H9 (cell line): Measurements from ENCODE around the gene CHD1. TPM values are rescaled to one million over a fixed set of nuclear protein-coding genes. Genes with fewer than 3 reads are reported as not detected.

Experiments
- DNase-seq: peaks from one replicate; pipeline ENCODE4 v3.0.0-alpha.2; 2017
- H2AFZ ChIP-seq: one replicate; pipeline ENCODE4 v1.6.1; 2013; ENCODE audit warnings: mild to moderate bottlenecking, low read length, control low read depth, moderate library complexity
- H2AK5ac ChIP-seq: 2 replicates; pipeline ENCODE4 v1.6.1; 2013; ENCODE audit warnings: low read length, control low read depth, mixed read lengths; ENCODE audit not compliant: insufficient read length
- H2BK120ac ChIP-seq: one replicate; pipeline ENCODE4 v1.6.1; 2013; ENCODE audit warnings: low read depth, mild to moderate bottlenecking, low read length, control low read depth, inconsistent platforms; ENCODE audit not compliant: poor library complexity, severe bottlenecking
- H2BK12ac ChIP-seq: 2 replicates; pipeline ENCODE4 v1.6.1; 2013; ENCODE audit warnings: low read length, control low read depth, mixed read lengths, low read depth; ENCODE audit not compliant: insufficient read length
- H2BK15ac ChIP-seq: 2 replicates; pipeline ENCODE4 v1.6.1; 2013; ENCODE audit warnings: low read depth, low read length, control low read depth
- H2BK20ac ChIP-seq: one replicate; pipeline ENCODE4 v1.6.1; 2013; ENCODE audit warnings: low read depth, mild to moderate bottlenecking, low read length, control low read depth, inconsistent platforms; ENCODE audit not compliant: poor library complexity, severe bottlenecking
- H2BK5ac ChIP-seq: 2 replicates; pipeline ENCODE4 v1.6.1; 2013; ENCODE audit warnings: low read length, control low read depth, mixed read lengths; ENCODE audit not compliant: insufficient read length
- H3K14ac ChIP-seq: 2 replicates; pipeline ENCODE4 v1.6.1; 2013; ENCODE audit warnings: low read length, control low read depth; ENCODE audit not compliant: insufficient read depth
- H3K18ac ChIP-seq: 2 replicates; pipeline ENCODE4 v1.6.1; 2013; ENCODE audit warnings: low read depth, mild to moderate bottlenecking, mixed read lengths, low read length, control low read depth; ENCODE audit not compliant: insufficient read length
- H3K23ac ChIP-seq: 2 replicates; pipeline ENCODE4 v1.6.1; 2013; ENCODE audit warnings: low read length, control low read depth, mixed read lengths, low read depth; ENCODE audit not compliant: insufficient read length
- H3K23me2 ChIP-seq: 2 replicates; pipeline ENCODE4 v1.6.1; 2013; ENCODE audit warnings: low read depth, mild to moderate bottlenecking, mixed read lengths, low read length, control low read depth; ENCODE audit not compliant: insufficient read length, poor library complexity, severe bottlenecking
- H3K27ac ChIP-seq: 2 replicates; pipeline ENCODE4 v1.5.1; 2013; ENCODE audit warnings: low read length, control low read depth, mixed read lengths, low read depth; ENCODE audit not compliant: insufficient read length
- H3K27me3 ChIP-seq: 2 replicates; pipeline ENCODE4 v1.6.1; 2013; ENCODE audit warnings: low read length, control low read depth, inconsistent platforms; ENCODE audit not compliant: insufficient read depth
- H3K4ac ChIP-seq: 2 replicates; pipeline ENCODE4 v1.6.1; 2013; ENCODE audit warnings: low read depth, mild to moderate bottlenecking, control low read depth, inconsistent platforms, low read length, moderate library complexity
- H3K4me1 ChIP-seq: 2 replicates; pipeline ENCODE4 v1.6.1; 2013; ENCODE audit warnings: low read length, control low read depth, inconsistent platforms; ENCODE audit not compliant: insufficient read depth
- H3K4me2 ChIP-seq: 2 replicates; pipeline ENCODE4 v1.6.1; 2013; ENCODE audit warnings: low read length, control low read depth, mixed read lengths; ENCODE audit not compliant: insufficient read length, insufficient read depth
- H3K56ac ChIP-seq: 2 replicates; pipeline ENCODE4 v1.6.1; 2013; ENCODE audit warnings: low read depth, mild to moderate bottlenecking, mixed read lengths, low read length, control low read depth; ENCODE audit not compliant: insufficient read length
- H3K79me1 ChIP-seq: 2 replicates; pipeline ENCODE4 v1.6.1; 2013; ENCODE audit warnings: low read depth, mild to moderate bottlenecking, moderate library complexity, low read length, control low read depth, inconsistent platforms; ENCODE audit not compliant: insufficient read depth, poor library complexity, severe bottlenecking
- H3K79me2 ChIP-seq: 2 replicates; pipeline ENCODE4 v1.6.1; 2013; ENCODE audit warnings: low read length, control low read depth, inconsistent platforms; ENCODE audit not compliant: insufficient read depth
- H3K9ac ChIP-seq: 2 replicates; pipeline ENCODE4 v1.6.1; 2013; ENCODE audit warnings: low read length, control low read depth, mixed read lengths; ENCODE audit not compliant: insufficient read length; ENCODE audit errors: extremely low read depth
- H3K9me3 ChIP-seq: one replicate; pipeline ENCODE4 v1.6.1; 2013; ENCODE audit warnings: low read depth, low read length, inconsistent platforms; ENCODE audit not compliant: control insufficient read depth
- H3T11ph ChIP-seq: one replicate; pipeline ENCODE4 v1.6.1; 2013; ENCODE audit warnings: mild to moderate bottlenecking, low read length, control low read depth, inconsistent platforms
- H4K20me1 ChIP-seq: one replicate; pipeline ENCODE4 v1.6.1; 2013; ENCODE audit not compliant: control insufficient read depth, insufficient read length, insufficient read depth
- H4K5ac ChIP-seq: 2 replicates; pipeline ENCODE4 v1.6.1; 2013; ENCODE audit warnings: low read depth, mild to moderate bottlenecking, mixed read lengths, low read length, control low read depth; ENCODE audit not compliant: insufficient read length
- H4K8ac ChIP-seq: replicated peaks from 2 replicates; pipeline ENCODE4 v1.6.1; 2013; ENCODE audit warnings: low read length, control low read depth, mixed read lengths, low read depth; ENCODE audit not compliant: insufficient read length
- H4K91ac ChIP-seq: 2 replicates; pipeline ENCODE4 v1.6.1; 2013; ENCODE audit warnings: low read depth, mild to moderate bottlenecking, moderate library complexity, mixed read lengths, low read length, control low read depth; ENCODE audit not compliant: insufficient read length
- H3K27ac Mint-ChIP-seq, 3 experiments: 2 replicates in 2 of 3; 3 replicates in 1 of 3; pipeline ENCODE4 v1.8.0; 2020 to 2021; ENCODE audit warnings: mixed read lengths in 3 of 3, mild to moderate bottlenecking in 1 of 3, moderate library complexity in 1 of 3
- H3K27me3 Mint-ChIP-seq: 2 replicates; pipeline ENCODE4 v1.8.0; 2021; ENCODE audit warnings: low read depth, mild to moderate bottlenecking, moderate library complexity, mixed read lengths
- H3K36me3 Mint-ChIP-seq, 3 experiments: 2 replicates in 2 of 3; 3 replicates in 1 of 3; pipeline ENCODE4 v1.8.0; 2020 to 2021; ENCODE audit warnings: low read depth in 3 of 3, mixed read lengths in 3 of 3; ENCODE audit not compliant: insufficient read depth in 1 of 3
- H3K4me1 Mint-ChIP-seq, 2 experiments: 2 replicates each; pipeline ENCODE4 v1.8.0; 2020; ENCODE audit warnings: mixed read lengths in 2 of 2
- H3K4me3 Mint-ChIP-seq, 2 experiments: 2 replicates in 1 of 2; 3 replicates in 1 of 2; pipeline ENCODE4 v1.8.0; 2020 to 2021; ENCODE audit warnings: mild to moderate bottlenecking in 2 of 2, mixed read lengths in 2 of 2, moderate library complexity in 1 of 2
- H3K9me3 Mint-ChIP-seq, 2 experiments: 2 replicates in 1 of 2; 3 replicates in 1 of 2; pipeline ENCODE4 v1.8.0; 2020; ENCODE audit warnings: mild to moderate bottlenecking in 2 of 2, mixed read lengths in 2 of 2, moderate library complexity in 1 of 2
- CTCF ChIP-seq: fragments of 200-600 bp; sonication (generic); conservative IDR thresholded peaks from 3 replicates; pipeline ENCODE4 v1.8.0; 2021; ENCODE audit warnings: antibody characterized with exemption, mild to moderate bottlenecking
- WGBS: extraction: QIAGEN DNeasy Blood & Tissue Kit; methylation state at CpG from one replicate; pipeline ENCODE4 v1.1.7; 2013; ENCODE audit warnings: missing lambda C conversion rate, low lambda C conversion rate, mixed read lengths; ENCODE audit not compliant: insufficient read length; ENCODE audit errors: extremely low coverage; 5-methylcytosine and 5-hydroxymethylcytosine counted together
- total RNA-seq: library from RNA; stranded (reverse); gene quantifications from 2 replicates; pipeline ENCODE4 v1.2.1, GENCODE V29; 2021

Gene CHD1
- total RNA-seq, 1 experiment from 2014 or later = 62.7 TPM

DNA sequence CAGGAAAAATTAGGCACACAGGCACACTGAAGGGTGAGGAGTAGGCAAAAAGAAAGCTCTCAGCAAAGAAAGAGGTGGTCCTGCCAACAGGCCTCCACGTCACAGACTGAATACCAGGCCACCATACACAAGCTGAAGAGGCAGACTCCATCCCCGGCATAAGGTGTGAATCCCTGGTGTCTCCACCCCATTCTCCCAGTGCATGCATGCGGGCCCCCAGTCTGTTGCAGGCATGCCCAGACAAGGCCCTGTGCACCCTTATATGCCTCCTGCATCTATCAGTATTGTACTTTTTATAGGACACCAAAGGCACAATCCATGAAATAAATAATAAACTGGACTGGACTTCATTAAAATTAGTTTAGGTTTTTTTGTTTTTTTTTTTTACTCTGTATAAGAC lies 82.3 kb downstream of the CHD1 start:
- no peaks in the 10 kb centered on the region for H3K79me2 ChIP-seq
- H3K27me3 Mint-ChIP-seq = no peaks in the 10 kb centered on the region
- H3K4me1 Mint-ChIP-seq = peaks cover 0 to 5% of the 10 kb centered on the region in 2 experiments; a peak in 1 of 4 replicates
- H3K9ac ChIP-seq = no peak overlapping the region
- H2BK15ac ChIP-seq = no peak overlapping the region
- no peaks in the 10 kb centered on the region for H3K4me1 ChIP-seq
- no peak overlapping the region for H4K91ac ChIP-seq
- TF ChIP-seq CTCF = no peak
- no peak for DNase-seq
- no peak overlapping the region for H3K27ac ChIP-seq
- H3K36me3 Mint-ChIP-seq = peaks cover 14 to 42% (median 32%) of the 10 kb centered on the region in 3 experiments
- H4K20me1 ChIP-seq = no peaks in the 10 kb centered on the region
- no peak overlapping the region for H2BK20ac ChIP-seq
- no peaks in the 10 kb centered on the region for H3K27me3 ChIP-seq
- H2AK5ac ChIP-seq = no peak overlapping the region
- no peak overlapping the region for H3K4me2 ChIP-seq
- H3K4me3 Mint-ChIP-seq = no peak overlapping the region
- peaks cover 42 to 44% of the 10 kb centered on the region in 2 experiments for H3K9me3 Mint-ChIP-seq
- H3K18ac ChIP-seq = no peak overlapping the region
- no peak overlapping the region for H2BK120ac ChIP-seq
- no peak overlapping the region for H4K5ac ChIP-seq
- no peak overlapping the region for H4K8ac ChIP-seq
- no peak overlapping the region for H3K27ac Mint-ChIP-seq
- H2AFZ ChIP-seq = no peak overlapping the region
- H2BK12ac ChIP-seq = no peak overlapping the region
- no CpG with 5 or more reads among the region's 3 CpGs for WGBS
- no peak overlapping the region for H3K14ac ChIP-seq
- H3K79me1 ChIP-seq = no peaks in the 10 kb centered on the region
- H3K9me3 ChIP-seq = peaks cover 15% of the 10 kb centered on the region
- H3K4ac ChIP-seq = no peak overlapping the region
- no peak overlapping the region for H2BK5ac ChIP-seq
- no peak overlapping the region for H3T11ph ChIP-seq
- H3K23me2 ChIP-seq = no peaks in the 10 kb centered on the region
- H3K56ac ChIP-seq = no peak overlapping the region
- no peak overlapping the region for H3K23ac ChIP-seq
